Stomach (tissue), 9 donors: ENCODE data around the gene KRTAP9-4. TPM values are rescaled to one million over a fixed set of nuclear protein-coding genes. Genes with fewer than 3 reads are reported as not detected.

Experiments
- DNase-seq, 2 donors: peaks; one replicate each; pipeline versions ENCODE4 v3.0.0 to v3.0.0-alpha.2; 2013 to 2019
- H3K27ac ChIP-seq, 5 donors: fragments of 200-600 bp in 4 of 5; sonication (generic) in 4 of 5; one replicate each; pipeline ENCODE4 v1.5.1; 2013 to 2019; ENCODE audit warnings: mild to moderate bottlenecking in 1 of 5, moderate library complexity in 1 of 5
- H3K27me3 ChIP-seq, 3 donors: fragments of 200-600 bp; sonication (generic); one replicate each; pipeline ENCODE4 v1.5.1; 2017 to 2019; ENCODE audit warnings: mixed run types in 1 of 3
- H3K36me3 ChIP-seq, 4 donors: fragments of 200-600 bp; sonication (generic); 1 replicate in 3 of 4; 2 replicates in 1 of 4; pipeline ENCODE4 v1.5.1; 2016 to 2019
- H3K4me1 ChIP-seq, 4 donors: fragments of 200-600 bp; sonication (generic); one replicate each; pipeline ENCODE4 v1.5.1; 2016 to 2019
- H3K4me3 ChIP-seq, 4 donors: fragments of 200-600 bp; sonication (generic) in 3 of 4; one replicate each; pipeline ENCODE4 v1.5.1; 2016 to 2019; ENCODE audit warnings: mild to moderate bottlenecking in 1 of 4
- H3K9me3 ChIP-seq, 4 donors: fragments of 200-600 bp; sonication (generic); one replicate each; pipeline ENCODE4 v1.5.1; 2016 to 2019
- EP300 ChIP-seq: sonication (generic); formaldehyde crosslinking; IDR thresholded peaks from one replicate; pipeline ENCODE4 v1.6.1; 2017; ENCODE audit warnings: antibody characterized with exemption
- POLR2A ChIP-seq, 4 donors: fragments of 450-650 bp; IDR thresholded peaks; one replicate each; pipeline ENCODE4 v1.6.1; 2016; ENCODE audit warnings: antibody characterized with exemption in 4 of 4, control low read depth in 2 of 4, mild to moderate bottlenecking in 1 of 4, moderate library complexity in 1 of 4
- POLR2AphosphoS5 ChIP-seq, 3 donors: sonication (generic); formaldehyde crosslinking; IDR thresholded peaks; one replicate each; pipeline ENCODE4 v1.6.1; 2016; ENCODE audit warnings: antibody characterized with exemption in 3 of 3
- WGBS, 5 donors: extraction: QIAGEN DNeasy Blood & Tissue Kit in 3 of 5; methylation state at CpG; one replicate each; pipeline versions ENCODE4 v1.1.5 to v1.1.7; 2013 to 2018; 5-methylcytosine and 5-hydroxymethylcytosine counted together
- intact Hi-C: fragments of 100-400 bp; cut with DNase I; formaldehyde crosslinking; loops from one replicate; pipeline ENCODE4 v1.15.1; 2023; ENCODE audit warnings: low total_unique reads
- polyA plus RNA-seq, 3 donors: library from polyadenylated mRNA; stranded (reverse); fragments of 200-250 nt; gene quantifications; one replicate each; pipeline ENCODE4 v1.2.3, GENCODE V29; 2013
- total RNA-seq, 5 donors: library from RNA; depleted of rRNA; stranded (reverse); fragments of >200 nt; gene quantifications; one replicate each; pipeline versions ENCODE4 v1.1.0 to v1.2.3, GENCODE V29; 2014 to 2016
- TF ChIP-seq, protein P1 (sequence below), 7 experiments: fragments of 450-650 bp in 4 of 7; fragments of 200-600 bp in 3 of 7; sonication (generic) in 3 of 7; IDR thresholded peaks; one replicate each; pipeline ENCODE4 v1.5.1; 2016 to 2019; ENCODE audit warnings: antibody characterized with exemption in 7 of 7, control low read depth in 2 of 7, mild to moderate bottlenecking in 1 of 7
- donor health status: healthy with polysubstance abuse.
- donor health status: Bipolar disorder and iron deficiency.
- donor health status: healthy.

The KRTAP9-4 gene
- total and polyA plus RNA-seq, 8 donors, result not detected

DNA sequence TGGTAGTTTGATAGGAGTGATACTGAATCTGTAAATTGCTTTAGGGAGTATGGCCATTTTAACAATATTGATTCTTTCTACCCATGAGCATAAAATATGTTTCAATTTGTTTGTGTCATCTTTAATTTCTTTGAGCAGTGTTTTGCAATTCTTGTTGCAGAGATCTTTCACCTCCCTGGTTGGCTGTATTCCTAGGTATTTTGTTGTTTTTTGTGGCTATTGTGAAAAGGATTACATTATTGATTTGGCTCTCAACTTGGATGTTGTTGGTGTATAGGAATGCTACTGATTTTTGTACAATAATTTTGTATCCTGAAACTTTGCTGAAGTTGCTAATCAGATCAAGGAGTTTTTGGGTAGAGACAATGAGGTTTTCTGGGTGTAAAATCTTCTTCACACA is 8.9 kb downstream of the KRTAP9-4 start:
- no peaks in the 10 kb centered on the region for H3K4me1 ChIP-seq
- TF ChIP-seq, protein P1, sequence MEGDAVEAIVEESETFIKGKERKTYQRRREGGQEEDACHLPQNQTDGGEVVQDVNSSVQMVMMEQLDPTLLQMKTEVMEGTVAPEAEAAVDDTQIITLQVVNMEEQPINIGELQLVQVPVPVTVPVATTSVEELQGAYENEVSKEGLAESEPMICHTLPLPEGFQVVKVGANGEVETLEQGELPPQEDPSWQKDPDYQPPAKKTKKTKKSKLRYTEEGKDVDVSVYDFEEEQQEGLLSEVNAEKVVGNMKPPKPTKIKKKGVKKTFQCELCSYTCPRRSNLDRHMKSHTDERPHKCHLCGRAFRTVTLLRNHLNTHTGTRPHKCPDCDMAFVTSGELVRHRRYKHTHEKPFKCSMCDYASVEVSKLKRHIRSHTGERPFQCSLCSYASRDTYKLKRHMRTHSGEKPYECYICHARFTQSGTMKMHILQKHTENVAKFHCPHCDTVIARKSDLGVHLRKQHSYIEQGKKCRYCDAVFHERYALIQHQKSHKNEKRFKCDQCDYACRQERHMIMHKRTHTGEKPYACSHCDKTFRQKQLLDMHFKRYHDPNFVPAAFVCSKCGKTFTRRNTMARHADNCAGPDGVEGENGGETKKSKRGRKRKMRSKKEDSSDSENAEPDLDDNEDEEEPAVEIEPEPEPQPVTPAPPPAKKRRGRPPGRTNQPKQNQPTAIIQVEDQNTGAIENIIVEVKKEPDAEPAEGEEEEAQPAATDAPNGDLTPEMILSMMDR (IDR thresholded peaks at IDR 0.05), result no peak
- no peak for TF ChIP-seq EP300
- no peaks in the 10 kb centered on the region for H3K9me3 ChIP-seq
- H3K27ac ChIP-seq, result no peak overlapping the region
- intact Hi-C loops, result no loop called here
- H3K27me3 ChIP-seq, result peaks cover 0 to 21% (median 0%) of the 10 kb centered on the region in 3 donors
- no peak for DNase-seq
- H3K4me3 ChIP-seq, result no peak overlapping the region
- no peaks in the 10 kb centered on the region for H3K36me3 ChIP-seq

DNA sequence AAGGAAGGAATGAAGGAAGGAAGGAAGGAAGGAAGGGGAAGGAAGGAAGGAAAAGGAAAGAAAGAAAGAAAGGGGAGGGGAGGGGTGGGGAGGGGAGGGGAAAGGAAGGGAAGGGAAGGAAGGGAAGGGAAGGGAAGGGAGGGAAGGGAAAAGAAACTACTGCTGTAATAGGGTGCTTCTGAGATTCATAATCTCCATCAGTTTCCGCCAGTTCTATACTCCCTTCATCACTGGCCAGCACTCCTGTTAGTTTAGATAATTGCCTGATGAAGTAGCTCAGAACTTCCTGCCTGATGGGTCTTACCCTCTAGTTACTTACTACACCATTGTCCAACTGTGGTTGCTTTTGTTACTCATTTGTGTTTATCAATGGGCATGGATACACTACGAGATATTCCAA is 13.7 kb downstream of the KRTAP9-4 start:
- no peak for TF ChIP-seq POLR2A (IDR thresholded peaks at IDR 0.05)
- TF ChIP-seq EP300, result no peak
- TF ChIP-seq, protein P1 (IDR thresholded peaks at IDR 0.05), result no peak
- TF ChIP-seq POLR2AphosphoS5 (IDR thresholded peaks at IDR 0.05), result no peak

DNA sequence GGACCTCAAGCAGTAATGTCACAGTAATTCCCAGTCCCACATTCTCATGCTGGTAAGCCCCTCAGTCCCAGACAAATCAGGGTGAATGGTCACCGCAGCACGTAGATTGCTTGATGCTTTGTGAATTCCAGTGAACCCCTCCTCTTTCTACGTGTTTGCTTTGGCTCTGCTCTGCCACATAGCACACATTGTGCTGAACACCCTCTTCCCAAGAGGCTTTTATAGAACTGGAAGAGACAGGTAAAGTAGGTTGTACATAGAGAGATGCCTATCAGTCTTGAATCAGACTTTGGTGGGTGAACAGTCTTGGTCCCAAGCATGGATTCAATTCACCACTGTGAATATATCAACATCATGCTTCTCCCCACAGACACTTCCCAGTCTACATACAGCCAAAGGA is 15.1 kb downstream of the KRTAP9-4 start:
- no peak for DNase-seq
- TF ChIP-seq POLR2A (IDR thresholded peaks at IDR 0.05), result no peak
- TF ChIP-seq, protein P1 (IDR thresholded peaks at IDR 0.05), result no peak
- no peak for TF ChIP-seq POLR2AphosphoS5 (IDR thresholded peaks at IDR 0.05)
- no peak for TF ChIP-seq EP300
- H3K9me3 ChIP-seq, result no peaks in the 10 kb centered on the region
- intact Hi-C loops, result no loop called here
- no peaks in the 10 kb centered on the region for H3K36me3 ChIP-seq
- H3K4me1 ChIP-seq, result no peaks in the 10 kb centered on the region
- no peak overlapping the region for H3K4me3 ChIP-seq
- peaks cover 0 to under 1% (median 0%) of the 10 kb centered on the region in 3 donors for H3K27me3 ChIP-seq
- WGBS, 5 donors, result 32 to 63% (median 40%) methylated on average over 3 of the region's 3 CpGs
- no peak overlapping the region for H3K27ac ChIP-seq

More for the DNA sequence above, 13.7 kb downstream of the KRTAP9-4 start:
- H3K4me3 ChIP-seq, result no peak overlapping the region
- H3K4me1 ChIP-seq, result no peaks in the 10 kb centered on the region
- WGBS, 5 donors, result 54 to 84% (median 69%) methylated on average over 2 of the region's 2 CpGs
- peaks cover 0 to 9% (median 0%) of the 10 kb centered on the region in 3 donors for H3K27me3 ChIP-seq
- no peak overlapping the region for H3K27ac ChIP-seq
- intact Hi-C loops, result no loop called here
- no peaks in the 10 kb centered on the region for H3K36me3 ChIP-seq
- no peaks in the 10 kb centered on the region for H3K9me3 ChIP-seq
- no peak for DNase-seq

DNA sequence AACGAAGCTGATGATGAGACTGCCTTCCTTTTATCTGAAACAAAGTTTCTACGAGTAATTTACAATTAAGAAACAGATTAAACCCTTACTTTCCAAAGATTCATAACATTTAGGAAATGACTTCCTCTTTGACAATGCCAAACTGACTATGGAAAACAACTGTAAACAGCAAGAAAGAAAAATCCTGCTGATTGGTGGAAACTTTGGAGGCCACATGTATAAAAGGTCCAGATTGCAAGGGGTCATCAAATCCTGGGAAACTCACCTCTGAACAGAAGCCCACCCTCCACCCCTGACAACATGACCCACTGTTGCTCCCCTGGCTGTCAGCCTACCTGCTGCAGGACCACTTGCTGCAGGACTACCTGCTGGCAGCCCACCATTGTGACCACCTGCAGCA is 15.6 kb downstream of the KRTAP9-4 start, which contains the start of gene KRTAP9-6:
KRTAP9-6 (plus strand) TSS at position 301 of the 400 bp plus-strand sequence; CDS start at position 301, 0 bp downstream.
- Histone ChIP-seq H3K4me3 (no peak within 1 kb of the TSS), H3K9me3 (no peaks in the 10 kb centered on the region), H3K27me3 (no peaks in the 10 kb centered on the region), H3K36me3 (no peaks in the 10 kb centered on the region), H3K27ac (no peak within 1 kb of the TSS), H3K4me1 (no peaks in the 10 kb centered on the region)
- DNase-seq, result no peak
- intact Hi-C loops, result no loop called here
- 43 to 58% (median 50%) methylated on average over 2 of the region's 2 CpGs for WGBS, 5 donors
- TF ChIP-seq, protein P1 (IDR thresholded peaks at IDR 0.05), result no peak
- TF ChIP-seq POLR2AphosphoS5 (IDR thresholded peaks at IDR 0.05) (no peak), POLR2A (IDR thresholded peaks at IDR 0.05) (no peak), EP300 (no peak)
